CD4-positive, alpha-beta T cell treated with Interleukin-15 for 4 hours (primary cell): ENCODE results near the gene FAM50B.
"Not testable (repeated sequence)": the region's sequence is repeated elsewhere in the genome, so short reads cannot be mapped to it uniquely, and the experiment has no call there.

Experiments used
- DNase-seq: peaks from one replicate; pipeline ENCODE4 v3.0.0-alpha.2; 2020; ENCODE audit warnings: low spot score

The FAM50B gene

DNA sequence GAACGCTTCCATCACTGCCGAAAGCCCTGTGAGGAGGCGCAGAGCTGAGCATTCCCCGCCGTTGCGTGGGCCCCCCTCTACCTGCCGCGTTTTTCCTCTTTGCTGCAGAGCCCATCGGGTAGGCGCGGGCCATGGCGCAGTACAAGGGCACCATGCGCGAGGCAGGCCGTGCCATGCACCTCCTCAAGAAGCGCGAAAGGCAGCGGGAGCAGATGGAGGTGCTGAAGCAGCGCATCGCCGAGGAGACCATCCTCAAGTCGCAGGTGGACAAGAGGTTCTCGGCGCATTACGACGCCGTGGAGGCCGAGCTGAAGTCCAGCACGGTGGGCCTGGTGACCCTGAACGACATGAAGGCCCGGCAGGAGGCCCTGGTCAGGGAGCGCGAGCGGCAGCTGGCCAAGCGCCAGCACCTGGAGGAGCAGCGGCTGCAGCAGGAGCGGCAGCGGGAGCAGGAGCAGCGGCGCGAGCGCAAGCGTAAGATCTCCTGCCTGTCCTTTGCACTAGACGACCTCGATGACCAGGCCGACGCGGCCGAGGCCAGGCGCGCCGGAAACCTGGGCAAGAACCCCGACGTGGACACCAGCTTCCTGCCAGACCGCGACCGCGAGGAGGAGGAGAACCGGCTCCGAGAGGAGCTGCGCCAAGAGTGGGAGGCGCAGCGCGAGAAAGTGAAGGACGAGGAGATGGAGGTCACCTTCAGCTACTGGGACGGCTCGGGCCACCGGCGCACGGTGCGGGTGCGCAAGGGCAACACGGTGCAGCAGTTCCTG is 693 bp downstream of the FAM50B start:
- DNase-seq: no peak

DNA sequence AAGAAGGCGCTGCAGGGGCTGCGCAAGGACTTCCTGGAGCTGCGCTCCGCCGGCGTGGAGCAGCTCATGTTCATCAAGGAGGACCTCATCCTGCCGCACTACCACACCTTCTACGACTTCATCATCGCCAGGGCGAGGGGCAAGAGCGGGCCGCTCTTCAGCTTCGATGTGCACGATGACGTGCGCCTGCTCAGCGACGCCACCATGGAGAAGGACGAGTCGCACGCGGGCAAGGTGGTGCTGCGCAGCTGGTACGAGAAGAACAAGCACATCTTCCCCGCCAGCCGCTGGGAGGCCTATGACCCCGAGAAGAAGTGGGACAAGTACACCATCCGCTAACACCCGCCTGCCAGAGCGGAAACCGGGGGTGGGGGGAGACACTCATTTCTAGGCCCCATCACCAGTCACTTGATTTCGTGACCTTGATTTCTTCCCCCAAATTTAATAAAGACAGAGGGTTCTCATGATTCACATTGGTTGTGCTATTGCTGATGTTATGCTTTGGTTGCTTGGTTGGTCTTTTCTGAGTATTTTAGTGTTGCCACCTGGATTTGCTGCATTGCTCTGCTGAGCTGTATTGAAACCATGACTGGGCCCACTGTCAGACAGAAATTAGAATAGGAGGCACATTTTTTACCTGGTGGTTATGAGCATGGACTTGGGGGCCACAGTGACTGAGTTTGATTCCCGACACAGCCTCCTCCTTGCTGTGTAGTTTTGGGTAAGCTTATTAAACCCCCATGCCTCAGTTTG is 1.5 kb downstream of the FAM50B start:
- DNase-seq: peak; percentile 40

DNA sequence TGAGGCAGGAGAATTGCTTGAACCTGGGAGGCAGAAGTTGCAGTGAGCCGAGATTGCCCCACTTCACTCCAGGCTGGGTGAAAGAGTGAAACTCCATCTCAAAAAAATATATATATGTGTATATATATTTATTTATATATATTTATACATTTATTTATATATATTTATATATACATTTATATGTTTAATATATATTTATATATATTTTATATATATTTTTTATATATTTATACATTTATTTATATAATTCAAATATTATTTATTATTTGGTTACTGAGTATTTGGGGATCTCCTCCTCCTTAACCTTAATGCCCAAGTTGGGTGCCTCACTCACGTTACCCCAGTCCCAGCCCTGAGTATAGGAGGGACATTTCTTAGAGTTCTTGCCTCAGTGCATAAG is 2.7 kb downstream of the FAM50B start:
- no peak for DNase-seq

DNA sequence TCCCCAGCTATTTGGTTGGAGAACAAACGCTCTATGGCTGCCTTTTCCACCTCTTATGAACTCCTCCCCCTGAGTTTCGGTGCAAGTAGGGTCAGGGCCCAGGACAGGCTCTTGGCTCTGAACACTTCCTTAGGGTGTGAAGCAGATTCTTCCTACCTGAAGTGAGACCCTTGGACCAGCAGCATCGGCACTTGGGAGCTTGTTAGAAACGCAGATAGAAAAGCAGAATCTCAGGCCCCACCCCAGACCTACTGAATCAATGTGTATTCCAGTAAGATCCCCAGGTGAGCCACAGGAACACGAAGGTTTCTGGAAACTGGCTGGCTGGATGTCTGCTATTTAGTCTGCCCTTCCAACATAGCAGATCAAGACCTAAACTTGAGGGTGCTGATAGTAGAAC is 3.2 kb downstream of the FAM50B start:
- no peak for DNase-seq

DNA sequence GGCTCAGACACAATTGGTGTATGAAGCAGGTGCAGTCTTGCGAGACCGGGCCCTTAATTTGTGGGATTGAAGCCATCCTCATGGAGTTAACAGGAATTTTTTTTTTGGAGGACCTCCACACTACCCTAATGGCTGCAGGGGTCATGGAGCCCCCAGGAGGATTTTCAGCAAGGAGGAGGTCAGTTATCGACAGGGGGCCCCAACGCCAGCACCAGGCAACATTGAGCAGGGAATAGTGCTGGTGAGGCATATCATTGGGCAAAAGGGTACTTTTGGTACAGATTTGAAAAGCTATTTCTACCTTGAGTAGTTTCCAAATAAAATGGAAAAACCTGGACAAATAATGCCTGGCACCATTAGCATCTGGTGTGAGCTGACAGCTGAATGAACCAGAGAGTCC is 6.7 kb downstream of the FAM50B start:
- no peak for DNase-seq

DNA sequence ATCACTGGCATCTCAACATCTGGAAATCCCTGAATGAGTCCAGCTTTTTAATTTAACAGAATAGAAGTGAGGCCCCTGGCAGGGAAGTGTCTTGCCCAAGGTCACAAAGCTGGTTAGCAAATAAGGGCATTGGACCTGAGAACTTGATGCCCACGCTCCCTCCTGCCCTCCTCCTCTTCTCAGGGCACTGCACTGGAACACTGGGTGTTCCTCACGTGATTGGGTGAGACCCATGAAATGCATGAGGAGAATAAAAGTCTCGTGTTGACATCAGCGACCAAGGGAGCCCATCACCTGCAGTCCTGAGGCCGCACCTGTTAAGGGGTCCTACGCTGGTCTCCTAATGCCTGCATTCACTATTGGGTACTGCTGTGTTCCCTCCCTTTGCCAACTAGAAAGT is 7.4 kb downstream of the FAM50B start:
- no peak for DNase-seq

DNA sequence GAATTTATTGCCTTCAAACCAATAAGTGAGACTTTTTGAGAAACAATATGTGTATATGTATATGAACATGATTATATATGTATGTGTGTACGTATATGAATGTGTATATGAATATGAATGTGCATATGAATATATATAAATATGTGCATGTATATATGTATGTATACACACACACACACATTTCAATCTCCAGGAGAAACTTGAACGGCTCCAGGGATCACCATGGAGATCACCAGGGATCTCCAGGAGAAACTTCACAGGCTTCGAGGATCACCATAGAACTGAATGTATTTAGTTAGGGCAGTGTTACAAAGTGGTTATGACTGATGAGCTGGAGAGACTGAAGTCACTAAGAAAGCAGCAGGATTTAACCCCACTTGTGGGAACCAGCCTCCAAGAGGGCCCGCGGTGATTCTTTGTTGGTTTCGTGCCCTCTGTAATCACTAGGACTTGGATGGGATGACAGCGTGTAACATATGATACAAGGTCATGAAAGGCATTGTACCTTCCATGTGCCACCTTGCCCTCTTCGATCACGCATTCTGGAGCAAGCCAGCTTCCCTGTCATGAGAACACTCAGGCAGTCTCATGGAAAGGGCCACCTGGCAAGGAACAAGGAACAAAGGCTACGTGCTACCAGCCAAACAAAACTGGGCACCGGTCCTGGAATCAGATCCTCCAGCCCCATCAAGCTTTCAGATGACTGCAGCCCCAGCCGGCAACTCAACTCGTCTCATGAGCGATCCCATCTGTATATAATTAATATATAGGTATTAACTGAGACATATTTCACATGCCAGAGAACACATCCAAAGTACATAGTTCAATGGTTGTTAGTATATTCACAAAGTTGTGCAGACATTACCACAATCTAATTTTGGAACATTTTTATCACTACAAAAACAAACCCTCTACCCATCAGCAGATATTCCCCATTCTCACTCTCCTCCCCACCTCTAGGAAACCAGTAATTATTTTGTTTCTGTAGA is 8.6 kb downstream of the FAM50B start:
- no peak for DNase-seq

DNA sequence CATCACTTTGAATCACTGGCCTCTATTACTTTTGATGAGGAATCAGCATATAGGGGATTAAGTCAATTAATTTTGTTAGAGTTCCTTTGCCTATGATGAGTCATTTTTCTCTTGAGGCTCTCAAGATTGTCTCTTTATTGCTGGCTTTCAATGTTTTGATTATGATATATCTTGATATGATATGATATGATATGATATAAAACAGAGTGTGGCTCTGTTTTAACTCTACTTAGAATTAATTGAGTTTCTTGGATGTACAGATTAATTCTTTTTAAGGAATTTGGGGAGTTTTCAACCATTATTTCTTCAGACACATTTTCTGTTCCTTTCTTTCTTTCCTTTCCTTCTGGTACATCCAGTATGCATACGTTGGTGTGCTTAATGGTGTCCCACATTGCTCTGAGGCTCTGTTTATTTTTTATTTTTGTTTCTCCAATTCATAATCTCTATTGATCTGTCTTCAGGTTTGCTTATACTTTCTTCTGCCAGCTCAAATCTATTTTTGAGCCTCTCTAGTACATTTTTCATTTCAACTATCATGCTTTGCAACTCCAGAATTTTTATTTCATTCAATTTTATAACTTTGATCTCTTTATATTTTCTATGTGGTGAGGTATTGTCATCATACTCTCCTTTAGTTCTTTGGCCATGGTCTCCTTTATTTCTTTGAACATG is 10.8 kb downstream of the FAM50B start:
- DNase-seq: no peak

DNA sequence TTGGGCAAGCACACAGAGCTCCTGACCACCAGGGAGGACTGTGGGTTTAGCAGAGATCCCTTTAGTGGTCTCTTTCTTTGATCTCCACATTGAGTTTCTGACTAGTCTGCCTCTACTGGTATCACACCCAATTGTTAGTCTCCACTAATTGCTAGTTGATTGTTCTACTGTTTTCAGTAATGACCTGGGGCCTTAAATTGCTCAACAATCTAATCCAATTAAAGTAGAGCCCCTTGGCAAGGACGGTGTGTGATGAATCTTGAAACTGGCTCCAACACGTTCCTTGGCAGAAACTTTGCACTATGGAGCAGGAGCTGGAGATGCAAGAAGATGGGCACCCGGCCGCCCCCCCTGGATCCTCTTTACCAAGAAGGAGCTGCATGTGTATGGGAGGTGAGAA is 12.3 kb downstream of the FAM50B start:
- DNase-seq: no peak

DNA sequence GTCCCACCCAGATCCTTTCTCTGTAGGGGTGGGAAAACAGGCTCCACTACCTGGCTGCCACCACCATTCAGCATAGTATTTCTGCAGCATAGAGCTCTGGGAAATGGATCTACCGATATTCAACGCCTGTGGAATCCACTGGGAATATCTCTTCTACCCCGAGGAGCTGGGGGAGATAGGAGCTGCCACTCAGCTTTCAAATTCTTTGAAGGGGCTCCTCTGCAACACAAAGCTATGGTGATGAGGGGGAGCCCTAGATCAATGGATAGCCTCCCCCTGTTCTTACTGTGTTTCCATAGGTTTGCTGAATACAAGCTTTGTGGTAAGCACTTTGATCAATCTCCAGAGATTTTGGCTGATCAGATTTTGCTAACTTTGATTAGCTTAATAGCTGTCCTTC is 12.9 kb downstream of the FAM50B start:
- DNase-seq: no peak

DNA sequence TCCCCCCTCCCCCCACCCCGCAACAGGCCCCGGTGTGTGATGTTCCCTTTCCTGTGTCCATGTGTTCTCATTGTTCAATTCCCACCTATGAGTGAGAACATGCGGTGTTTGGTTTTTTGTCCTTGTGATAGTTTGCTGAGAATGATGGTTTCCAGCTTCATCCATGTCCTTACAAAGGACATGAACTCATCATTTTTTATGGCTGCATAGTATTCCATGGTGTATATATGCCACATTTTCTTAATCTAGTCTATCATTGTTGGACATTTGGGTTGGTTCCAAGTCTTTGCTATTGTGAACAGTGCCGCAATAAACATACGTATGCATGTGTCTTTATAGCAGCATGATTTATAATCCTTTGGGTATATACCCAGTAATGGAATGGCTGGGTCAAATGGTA is 14.1 kb downstream of the FAM50B start:
- DNase-seq: not testable (repeated sequence)

DNA sequence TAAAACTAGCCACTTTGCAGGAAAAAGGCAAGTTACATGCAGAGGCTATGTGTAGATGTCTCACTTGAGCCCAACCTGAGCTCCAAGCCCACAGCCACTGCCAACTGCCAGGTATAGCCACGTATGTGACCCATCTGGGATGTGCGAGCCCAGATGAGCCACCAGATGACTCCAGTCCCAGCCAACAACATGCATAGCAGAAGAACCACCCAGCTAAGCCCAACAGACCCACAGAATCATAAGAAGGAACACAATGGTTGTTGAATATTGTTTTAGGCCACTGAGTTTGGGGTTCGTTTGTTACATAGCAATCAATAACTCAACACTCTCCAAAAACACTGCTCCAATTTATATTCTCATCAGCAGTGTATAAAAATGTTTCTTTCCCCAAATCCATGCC is 16.3 kb downstream of the FAM50B start:
- no peak for DNase-seq

DNA sequence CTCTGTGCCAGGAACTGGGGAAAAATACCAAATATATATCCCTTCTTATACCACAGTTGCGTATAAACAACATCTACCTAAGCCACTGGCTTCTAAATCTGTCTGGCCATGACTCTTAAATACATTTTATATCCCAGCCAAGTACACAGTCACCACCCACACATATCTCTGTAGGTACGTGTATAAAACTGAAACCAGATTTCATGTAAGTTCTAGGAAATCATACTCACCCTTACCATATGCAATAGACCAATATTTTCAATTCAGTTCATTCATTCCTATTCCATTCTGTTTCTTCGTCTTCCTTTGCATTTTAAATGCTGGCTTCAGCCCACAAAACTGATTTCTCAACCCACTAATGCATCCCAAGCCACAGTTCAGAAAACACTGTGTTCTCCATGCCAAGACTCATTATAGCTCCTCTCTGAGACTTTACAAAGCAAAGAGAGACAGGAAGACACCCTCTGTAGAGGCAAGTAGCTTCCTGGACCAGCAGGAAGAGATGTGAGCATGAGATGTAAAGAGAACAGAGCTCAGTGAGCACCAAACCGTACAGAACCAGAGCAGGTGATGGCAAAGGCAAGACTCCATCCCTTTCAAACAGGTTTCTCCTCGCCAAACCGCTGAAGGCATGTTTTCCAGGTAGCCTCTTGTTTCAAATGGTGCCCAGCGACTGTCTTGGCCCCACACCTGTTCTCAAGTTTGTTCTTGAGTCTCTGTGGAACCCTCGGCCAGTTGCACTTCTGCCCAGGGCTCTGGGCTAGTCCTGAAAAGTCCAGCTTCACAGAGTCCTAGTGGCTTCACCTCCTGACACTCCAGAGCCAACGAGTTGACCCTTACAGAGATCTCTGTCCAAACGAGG is 18.7 kb downstream of the FAM50B start:
- no peak for DNase-seq

DNA sequence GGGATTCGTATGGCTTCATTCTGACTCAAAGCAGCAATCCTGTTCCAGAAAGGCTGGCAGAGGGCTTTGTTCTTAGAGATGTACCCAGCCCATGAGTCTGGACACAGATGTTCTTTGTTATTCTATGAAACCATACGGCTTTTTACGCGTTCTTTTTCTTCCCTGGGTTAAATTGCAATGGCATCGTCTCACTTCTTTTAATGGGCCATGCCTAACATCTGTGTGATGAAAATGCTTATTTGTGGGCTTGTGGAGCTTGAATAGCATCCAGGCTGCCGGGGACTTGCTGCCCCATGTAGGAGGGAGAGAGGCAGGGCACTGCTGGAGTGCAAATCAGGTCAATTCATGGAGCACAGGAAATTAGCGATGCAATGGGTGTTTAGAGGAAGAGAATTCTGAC is 19.4 kb downstream of the FAM50B start:
- DNase-seq: no peak

DNA sequence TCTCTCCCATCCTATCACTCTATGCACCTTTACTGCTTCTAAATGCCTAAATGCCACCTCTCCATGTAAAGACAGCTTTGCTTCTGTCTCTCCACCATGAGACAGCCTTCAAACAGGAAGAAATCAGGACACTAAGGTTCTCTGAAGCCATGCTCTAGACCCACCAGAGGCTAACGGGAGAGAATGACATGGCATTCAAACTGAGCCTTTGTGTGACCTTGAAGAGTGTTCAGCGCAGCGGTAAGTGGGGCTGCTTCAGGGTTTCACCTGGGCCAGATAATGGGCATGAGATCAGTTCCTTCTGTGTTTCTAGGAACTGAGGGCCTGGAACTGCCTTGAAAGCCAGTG is 20.1 kb downstream of the FAM50B start:
- DNase-seq: no peak

DNA sequence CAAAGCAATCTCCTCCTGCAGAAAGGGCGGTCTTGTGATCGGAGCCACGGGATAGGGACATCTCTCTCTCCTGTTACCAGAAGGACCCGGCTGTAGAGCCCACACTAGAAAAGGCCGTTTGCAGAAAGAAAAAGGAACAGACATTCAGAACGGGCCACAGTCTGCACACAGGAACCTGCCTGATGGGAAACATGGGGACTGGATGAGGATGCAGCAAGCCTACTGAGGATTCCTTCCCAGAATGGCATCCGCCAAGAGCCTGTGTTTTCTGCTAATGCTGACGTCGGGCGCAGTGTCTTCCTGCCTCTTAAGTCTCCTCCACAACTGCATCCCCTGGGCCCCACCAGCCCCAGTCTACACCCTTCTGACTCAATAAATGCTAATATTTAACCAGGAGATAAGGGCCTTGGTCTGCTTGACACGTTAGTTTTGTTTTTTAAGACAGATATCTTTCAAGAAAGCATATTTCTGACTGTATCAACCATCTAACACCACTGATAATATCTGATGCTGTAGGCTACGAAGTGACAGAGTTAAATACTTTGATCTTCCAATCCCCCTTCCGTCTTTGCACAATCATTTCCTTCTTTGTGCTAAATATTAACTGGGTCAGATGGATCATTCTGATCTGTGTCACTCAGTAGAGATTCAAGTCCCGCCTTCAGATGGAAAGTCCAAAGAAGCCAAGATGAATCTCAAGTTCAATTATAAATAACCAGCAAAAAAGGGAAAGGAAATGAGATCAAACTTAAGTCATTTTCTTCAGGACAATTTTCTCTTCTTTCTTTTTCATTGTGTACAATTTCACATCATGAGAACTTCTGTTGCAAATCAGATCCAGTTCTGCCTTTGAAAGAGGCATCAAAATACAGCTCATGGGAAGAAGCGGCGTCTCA is 20.7 kb downstream of the FAM50B start:
- peak; percentile 14 for DNase-seq

DNA sequence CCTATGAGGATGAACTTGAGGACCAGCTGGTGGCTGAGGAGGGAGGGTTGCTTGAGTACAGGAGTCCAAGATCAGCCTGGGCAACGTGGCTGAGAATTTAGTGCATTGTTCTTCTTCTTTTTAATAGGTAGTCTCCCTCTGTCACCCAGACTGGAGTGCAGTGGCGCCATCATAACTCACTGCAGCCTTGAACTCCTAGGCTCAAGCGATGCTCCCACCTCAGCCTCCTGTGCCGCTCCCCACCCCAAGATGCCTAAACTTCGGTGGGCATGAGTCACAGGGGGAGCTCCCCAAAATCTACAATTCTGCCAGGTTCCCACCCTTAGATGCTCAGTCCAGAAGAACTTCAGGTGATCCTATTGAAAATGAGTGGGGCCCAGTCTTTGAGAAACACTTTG is 21.4 kb downstream of the FAM50B start:
- no peak for DNase-seq

DNA sequence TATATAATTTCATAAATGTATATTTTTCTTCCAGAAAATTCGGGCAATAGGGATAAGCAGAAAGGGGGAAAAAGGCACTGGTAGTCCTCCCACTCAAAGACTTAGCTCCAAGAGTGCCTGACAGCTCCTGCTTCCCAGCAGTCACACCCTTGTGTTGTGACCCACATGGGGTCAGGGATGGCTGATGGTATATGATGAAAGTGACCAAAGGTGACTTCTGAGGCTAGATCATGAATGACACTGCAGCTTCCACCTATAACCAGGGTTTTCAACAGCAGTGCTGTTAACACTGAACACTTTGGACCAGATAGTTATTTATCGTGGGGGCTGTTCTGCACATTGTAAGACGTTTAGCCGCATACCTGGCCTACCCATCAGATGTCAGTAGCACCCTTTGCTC is 22.3 kb downstream of the FAM50B start:
- DNase-seq: no peak

DNA sequence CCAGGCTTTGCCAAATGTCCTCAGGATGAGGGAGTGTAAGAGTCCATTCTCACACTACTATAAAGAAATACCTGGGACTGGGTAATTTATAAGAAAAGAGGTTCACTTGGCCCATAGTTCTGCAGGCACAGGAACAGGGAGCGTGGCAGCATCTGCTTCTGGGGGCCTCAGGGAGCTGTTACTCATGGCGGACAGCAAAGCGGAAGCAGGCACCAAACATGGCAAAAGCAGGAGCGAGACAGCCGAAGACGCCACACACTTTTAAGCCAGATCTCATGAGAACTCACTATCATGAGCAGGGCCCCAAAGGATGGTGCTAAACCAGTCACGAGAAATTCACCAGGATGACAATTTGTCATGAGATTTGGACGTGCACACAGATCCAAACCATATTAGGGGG is 22.8 kb downstream of the FAM50B start:
- DNase-seq: no peak

DNA sequence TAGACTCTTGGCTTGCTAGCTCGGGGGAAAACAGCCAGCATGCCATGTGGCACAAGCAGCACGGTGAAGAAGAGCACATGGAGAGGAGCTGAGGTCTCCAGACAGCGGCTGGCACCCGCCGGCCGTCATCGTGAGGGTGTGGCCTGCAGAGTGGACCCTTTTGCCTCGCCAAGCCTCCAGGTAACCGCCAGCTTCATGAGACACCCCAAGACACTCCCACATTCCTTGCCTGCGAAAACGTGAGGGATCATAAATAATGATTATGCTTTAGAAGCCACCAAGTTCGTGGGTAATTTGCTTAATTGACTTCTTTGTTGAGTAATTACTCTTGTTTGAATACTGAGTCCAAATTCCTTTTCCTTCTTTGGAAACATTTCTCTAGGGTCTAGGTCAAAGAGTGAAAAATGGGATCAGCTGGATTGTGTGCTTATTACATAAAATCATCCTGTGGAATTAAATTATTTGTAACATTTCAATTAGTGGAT is 23.2 kb downstream of the FAM50B start:
- DNase-seq: no peak
